ENCODE data around the gene FAM170B. TPM values are rescaled to one million over a fixed set of nuclear protein-coding genes. Genes with fewer than 3 reads are reported as not detected.

FAM170B gene
- total RNA-seq, 1 experiment from 2014 or later, result not detected

DNA sequence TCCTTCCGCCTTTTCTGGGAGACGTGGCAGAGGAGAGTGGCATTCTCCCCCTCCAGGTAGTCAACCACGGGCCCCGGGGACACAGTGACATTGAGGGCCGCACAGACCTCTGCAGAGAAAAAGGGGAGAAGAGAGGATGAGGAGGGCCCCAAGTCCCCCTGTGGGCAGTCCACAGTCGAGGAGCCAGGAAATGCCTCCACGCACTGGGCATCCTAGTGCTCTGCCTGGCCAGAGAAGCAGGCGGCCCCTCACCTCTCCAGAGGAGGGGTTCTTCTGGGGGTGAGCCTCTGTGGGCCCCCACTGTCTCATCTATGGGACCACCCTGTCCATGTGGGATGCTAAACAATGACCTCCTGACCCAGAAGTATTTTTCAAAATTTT lies 25.9 kb downstream of the FAM170B start:
- Histone ChIP-seq H3K36me3 (ENCODE audit: control insufficient read depth, insufficient read depth, low read length) (no peaks in the 10 kb centered on the region), H3K9me3 (ENCODE audit: control insufficient read depth, insufficient read depth, low read depth, low read length) (no peaks in the 10 kb centered on the region), H3K27me3 (ENCODE audit: control insufficient read depth, insufficient read depth, low read length) (peaks cover under 1% of the 10 kb centered on the region; the same call in 1 of the 2 replicates), H3K4me1 (ENCODE audit: control insufficient read depth, insufficient read depth, low read length) (no peaks in the 10 kb centered on the region), H3K4me3 (ENCODE audit: low read depth in 2 of 2, low read length in 2 of 2) (no peak overlapping the region), H3K27ac (ENCODE audit: low read length) (no peak overlapping the region)
- DNase-seq (ENCODE audit: low read depth, low spot score), result no peak
- ChIA-PET POLR2A (no interaction called here), CTCF (no interaction called here)
- TF ChIP-seq POLR2AphosphoS5 (IDR thresholded peaks at IDR 0.05; ENCODE audit: low read depth, low read length) (no peak), SIN3A (IDR thresholded peaks at IDR 0.05; ENCODE audit: borderline replicate concordance, insufficient read depth, low read depth, low read length) (no peak), TCF7L2 (IDR thresholded peaks at IDR 0.05; ENCODE audit: low read depth, low read length) (no peak)
- TF ChIP-seq, protein P1, sequence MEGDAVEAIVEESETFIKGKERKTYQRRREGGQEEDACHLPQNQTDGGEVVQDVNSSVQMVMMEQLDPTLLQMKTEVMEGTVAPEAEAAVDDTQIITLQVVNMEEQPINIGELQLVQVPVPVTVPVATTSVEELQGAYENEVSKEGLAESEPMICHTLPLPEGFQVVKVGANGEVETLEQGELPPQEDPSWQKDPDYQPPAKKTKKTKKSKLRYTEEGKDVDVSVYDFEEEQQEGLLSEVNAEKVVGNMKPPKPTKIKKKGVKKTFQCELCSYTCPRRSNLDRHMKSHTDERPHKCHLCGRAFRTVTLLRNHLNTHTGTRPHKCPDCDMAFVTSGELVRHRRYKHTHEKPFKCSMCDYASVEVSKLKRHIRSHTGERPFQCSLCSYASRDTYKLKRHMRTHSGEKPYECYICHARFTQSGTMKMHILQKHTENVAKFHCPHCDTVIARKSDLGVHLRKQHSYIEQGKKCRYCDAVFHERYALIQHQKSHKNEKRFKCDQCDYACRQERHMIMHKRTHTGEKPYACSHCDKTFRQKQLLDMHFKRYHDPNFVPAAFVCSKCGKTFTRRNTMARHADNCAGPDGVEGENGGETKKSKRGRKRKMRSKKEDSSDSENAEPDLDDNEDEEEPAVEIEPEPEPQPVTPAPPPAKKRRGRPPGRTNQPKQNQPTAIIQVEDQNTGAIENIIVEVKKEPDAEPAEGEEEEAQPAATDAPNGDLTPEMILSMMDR (IDR thresholded peaks at IDR 0.05), result no peak
- TF ChIP-seq, protein P2, sequence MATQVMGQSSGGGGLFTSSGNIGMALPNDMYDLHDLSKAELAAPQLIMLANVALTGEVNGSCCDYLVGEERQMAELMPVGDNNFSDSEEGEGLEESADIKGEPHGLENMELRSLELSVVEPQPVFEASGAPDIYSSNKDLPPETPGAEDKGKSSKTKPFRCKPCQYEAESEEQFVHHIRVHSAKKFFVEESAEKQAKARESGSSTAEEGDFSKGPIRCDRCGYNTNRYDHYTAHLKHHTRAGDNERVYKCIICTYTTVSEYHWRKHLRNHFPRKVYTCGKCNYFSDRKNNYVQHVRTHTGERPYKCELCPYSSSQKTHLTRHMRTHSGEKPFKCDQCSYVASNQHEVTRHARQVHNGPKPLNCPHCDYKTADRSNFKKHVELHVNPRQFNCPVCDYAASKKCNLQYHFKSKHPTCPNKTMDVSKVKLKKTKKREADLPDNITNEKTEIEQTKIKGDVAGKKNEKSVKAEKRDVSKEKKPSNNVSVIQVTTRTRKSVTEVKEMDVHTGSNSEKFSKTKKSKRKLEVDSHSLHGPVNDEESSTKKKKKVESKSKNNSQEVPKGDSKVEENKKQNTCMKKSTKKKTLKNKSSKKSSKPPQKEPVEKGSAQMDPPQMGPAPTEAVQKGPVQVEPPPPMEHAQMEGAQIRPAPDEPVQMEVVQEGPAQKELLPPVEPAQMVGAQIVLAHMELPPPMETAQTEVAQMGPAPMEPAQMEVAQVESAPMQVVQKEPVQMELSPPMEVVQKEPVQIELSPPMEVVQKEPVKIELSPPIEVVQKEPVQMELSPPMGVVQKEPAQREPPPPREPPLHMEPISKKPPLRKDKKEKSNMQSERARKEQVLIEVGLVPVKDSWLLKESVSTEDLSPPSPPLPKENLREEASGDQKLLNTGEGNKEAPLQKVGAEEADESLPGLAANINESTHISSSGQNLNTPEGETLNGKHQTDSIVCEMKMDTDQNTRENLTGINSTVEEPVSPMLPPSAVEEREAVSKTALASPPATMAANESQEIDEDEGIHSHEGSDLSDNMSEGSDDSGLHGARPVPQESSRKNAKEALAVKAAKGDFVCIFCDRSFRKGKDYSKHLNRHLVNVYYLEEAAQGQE (IDR thresholded peaks at IDR 0.05; ENCODE audit: insufficient read depth in 1 of 2, low read depth in 2 of 2, low read length in 1 of 2), result no peak
- no TSS peak for BruUV-seq (replicated peaks)
- no peak for ATAC-seq
- in situ Hi-C loops (cut with HindIII; ENCODE audit: low pct_unique_long_range_greater_than_20kb, low sequenced_read_pairs), result no loop called here
- intact Hi-C loops (cut with micrococcal nuclease; ENCODE audit: unreplicated experiment), result no loop called here

DNA sequence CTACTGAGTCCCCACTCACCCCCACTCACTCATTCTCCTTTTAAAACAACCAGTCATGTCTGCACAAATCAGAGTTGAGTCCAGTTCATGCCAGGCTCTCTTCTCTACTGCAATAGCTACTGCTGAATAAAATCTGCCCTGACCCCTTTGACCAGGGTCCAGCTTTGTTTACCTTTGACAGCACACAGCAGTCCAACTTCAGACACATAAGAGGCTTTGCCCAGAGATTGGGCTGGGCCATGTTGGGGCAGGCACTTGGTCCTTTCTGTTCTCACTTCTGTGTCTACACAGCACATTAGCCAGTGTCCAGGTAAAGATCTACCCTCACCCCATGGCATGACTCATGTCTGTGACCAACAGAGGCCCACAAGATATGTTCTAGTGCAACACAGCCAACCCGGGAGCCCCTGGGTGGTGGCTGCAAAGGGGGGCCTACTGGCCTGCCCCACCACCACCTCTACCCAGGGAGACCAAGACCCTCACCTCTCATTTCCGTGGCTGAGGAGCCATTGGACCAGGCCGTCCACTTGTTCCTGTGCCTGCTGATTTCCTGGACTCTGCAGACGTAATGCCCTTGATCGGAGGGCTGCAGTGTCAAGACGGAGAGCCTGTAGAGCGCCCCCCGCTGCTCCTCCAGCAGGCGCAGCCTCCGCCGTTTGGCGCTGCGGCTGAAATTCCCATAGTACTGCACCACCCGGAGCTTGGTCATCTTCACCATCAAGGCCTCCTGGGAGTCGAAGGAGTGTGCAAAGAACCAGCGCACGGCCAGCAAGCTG lies 26.5 kb downstream of the FAM170B start:
- intact Hi-C loops (cut with micrococcal nuclease; ENCODE audit: unreplicated experiment), result no loop called here
- in situ Hi-C loops (cut with HindIII; ENCODE audit: low pct_unique_long_range_greater_than_20kb, low sequenced_read_pairs), result no loop called here
- no peak for ATAC-seq
- Histone ChIP-seq H3K36me3 (ENCODE audit: control insufficient read depth, insufficient read depth, low read length) (no peaks in the 10 kb centered on the region), H3K4me3 (ENCODE audit: low read depth in 2 of 2, low read length in 2 of 2) (no peak overlapping the region), H3K4me1 (ENCODE audit: control insufficient read depth, insufficient read depth, low read length) (no peaks in the 10 kb centered on the region), H3K9me3 (ENCODE audit: control insufficient read depth, insufficient read depth, low read depth, low read length) (no peaks in the 10 kb centered on the region), H3K27ac (ENCODE audit: low read length) (no peak overlapping the region), H3K27me3 (ENCODE audit: control insufficient read depth, insufficient read depth, low read length) (no peaks in the 10 kb centered on the region; the same call in 1 of the 2 replicates)
- CTCF ChIA-PET, result no interaction called here
- no peak for DNase-seq (ENCODE audit: low read depth, low spot score)
- POLR2A ChIA-PET, result no interaction called here
- BruUV-seq (replicated peaks), result no TSS peak
- TF ChIP-seq, protein P2 (IDR thresholded peaks at IDR 0.05; ENCODE audit: insufficient read depth in 1 of 2, low read depth in 2 of 2, low read length in 1 of 2), result no peak
- TF ChIP-seq SIN3A (IDR thresholded peaks at IDR 0.05; ENCODE audit: borderline replicate concordance, insufficient read depth, low read depth, low read length), result no peak
- TF ChIP-seq, protein P1 (IDR thresholded peaks at IDR 0.05), result no peak
